GM18499 (cell line): ENCODE measurements around the gene SCNN1A.
"Not testable (repeated sequence)": the region's sequence is repeated elsewhere in the genome, so short reads cannot be mapped to it uniquely, and the experiment has no call there.

Source experiments
- ATAC-seq: cut with Tn5 transposase; IDR thresholded peaks from one replicate; pipeline ENCODE4 v1.9.1; 2021; ENCODE audit warnings: moderate number of reproducible peaks; ENCODE audit not compliant: insufficient read depth, unreplicated experiment

Gene SCNN1A

DNA sequence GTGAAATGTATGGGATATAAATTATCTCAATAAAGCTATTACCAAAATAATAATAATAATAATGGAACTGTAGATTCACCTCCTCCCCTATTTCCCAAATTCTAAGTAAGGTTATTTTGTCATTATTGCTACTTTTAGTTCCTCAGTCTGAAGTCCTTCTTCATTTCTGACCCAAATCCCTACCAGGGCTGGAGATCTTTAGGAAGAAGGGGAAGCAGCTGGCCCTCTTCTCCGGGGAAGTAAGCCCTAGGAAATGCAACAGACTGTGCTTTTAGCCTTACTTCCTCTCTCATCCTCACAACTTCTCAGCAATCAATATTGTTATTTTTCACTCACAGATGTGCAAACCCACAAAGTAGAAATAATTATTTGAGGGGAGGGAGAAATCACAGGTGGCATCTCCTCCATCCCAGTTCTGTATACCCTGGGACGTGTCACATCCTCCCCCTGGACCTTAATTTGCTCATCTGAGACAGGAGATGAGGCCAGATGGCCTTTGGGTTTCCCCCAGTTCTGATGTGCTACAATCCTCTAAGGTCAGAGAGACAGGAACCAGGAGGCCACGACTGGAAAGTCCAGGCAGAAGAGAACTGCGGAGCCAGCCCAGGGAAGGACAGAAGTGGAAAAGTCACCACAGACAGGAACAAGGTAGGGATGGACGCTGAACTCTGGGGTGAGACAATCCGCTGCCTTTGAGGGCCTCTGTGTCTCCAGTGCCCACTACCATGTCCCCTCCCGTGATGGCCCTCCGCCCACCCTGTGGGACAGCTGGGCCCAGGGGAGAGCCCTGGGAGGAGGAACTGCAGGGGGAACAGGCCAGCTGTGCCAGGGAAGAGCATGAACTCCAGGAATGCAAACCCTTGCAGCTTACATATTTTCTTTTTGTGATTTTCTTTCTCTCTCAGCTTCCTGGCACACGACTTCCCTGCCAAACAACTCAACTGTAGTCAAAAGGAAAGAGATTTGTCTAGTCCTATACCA lies 22.9 kb downstream of the SCNN1A start:
- no peak for ATAC-seq

GRCh38 chr12:6351622-6352021 lies 23.7 kb downstream of the SCNN1A start:
- ATAC-seq = no peak

GRCh38 chr12:6347367-6348338 lies 27.7 kb downstream of the SCNN1A start:
- ATAC-seq = no peak

DNA sequence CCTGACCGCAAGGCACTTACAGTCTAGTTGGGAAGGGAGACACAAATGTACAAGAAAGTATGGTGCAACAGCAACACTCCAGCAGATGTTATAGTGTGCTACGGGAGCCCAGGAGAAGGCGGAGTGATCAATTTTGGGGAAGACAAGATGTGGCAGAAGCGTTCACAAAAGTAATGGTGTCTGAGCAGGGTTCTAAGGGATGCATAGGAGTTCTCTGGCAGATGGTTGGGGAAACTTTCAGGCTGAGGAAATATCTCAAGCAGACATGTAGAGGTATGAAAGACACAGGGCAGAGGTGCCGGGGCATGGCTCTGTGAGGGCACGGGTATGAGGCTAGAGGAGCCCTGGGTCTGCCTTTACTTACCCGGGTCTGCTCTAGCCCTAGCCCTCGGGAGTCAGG lies 28.4 kb downstream of the SCNN1A start:
- no peak for ATAC-seq

- ATAC-seq = no peak
Observed at GRCh38 chr12:6346235-6346832, 29.0 kb downstream of the SCNN1A start.

DNA sequence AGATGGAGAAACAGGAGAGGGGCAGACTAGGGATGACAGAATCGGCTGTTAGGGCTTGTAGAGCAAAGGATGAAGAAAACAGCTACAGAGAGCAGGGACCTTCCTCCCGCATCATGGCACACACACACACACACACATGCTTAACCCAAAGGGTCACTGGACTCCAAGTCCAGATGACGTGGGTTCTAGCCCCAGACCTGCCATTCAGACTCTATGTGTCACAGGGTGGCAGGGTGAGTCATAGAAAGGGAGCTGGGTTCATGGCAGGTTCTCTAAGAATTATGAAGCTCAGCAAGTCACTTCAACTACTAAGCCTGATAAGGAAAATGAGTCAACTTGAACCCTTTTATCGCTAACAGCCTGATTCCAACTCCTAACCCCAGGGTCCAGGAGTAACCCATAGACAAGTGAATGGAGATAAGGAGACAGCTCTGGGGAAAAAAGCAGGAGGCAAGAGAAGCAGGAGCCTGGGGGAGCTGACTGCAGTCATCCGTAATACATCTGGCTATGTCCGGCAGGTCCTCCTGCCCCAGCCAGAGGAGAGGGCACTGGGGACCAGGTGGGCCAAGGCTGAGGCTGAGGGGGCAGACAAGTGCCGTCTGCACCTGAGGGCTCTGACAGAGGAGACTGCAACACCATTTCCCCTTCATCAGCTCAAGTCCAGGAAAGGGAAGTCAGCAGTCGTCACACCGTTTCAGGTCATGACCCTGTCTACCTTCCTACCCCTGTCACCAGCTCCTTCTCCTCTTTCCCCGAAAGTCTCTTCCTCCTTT lies 29.9 kb downstream of the SCNN1A start:
- ATAC-seq = no peak

- not testable (repeated sequence) for ATAC-seq
Observed at GRCh38 chr12:6344101-6344660, 31.2 kb downstream of the SCNN1A start.

GRCh38 chr12:6343518-6343917 lies 31.8 kb downstream of the SCNN1A start:
- ATAC-seq = no peak

DNA sequence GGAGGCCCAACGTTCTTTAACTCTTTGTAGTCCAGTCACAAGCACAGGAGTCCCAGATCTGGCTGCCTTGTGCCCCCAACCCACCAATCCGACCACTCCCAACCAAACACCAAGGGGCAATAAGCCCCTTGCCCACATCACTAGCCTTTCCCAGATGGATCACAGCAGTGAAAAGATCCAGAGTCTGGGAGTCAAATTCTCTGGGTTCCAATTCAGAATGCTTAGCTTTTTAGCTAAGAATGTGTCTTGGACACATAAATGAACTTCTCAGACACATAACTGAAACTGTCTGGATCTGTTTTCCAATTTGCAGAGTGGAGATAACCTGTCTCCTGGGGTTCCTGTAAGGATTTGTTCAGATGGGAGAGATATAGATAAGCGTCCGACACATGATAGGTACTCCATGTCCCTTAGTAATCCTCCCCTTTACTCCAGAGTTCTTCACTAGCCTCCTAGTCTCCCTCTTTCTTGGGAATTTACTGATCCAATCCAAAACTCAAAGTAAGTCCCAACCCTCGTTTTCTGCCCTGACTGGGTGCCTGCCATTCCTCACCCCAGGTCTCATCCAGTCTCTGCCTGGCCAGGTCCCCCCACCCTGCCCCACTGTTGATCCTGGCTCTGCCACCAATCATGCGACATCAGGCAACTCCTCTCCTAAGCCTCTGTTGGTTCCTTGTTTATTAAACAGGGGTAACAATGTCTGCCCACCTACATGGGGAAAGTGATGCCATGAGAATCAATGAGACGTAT lies 33.0 kb downstream of the SCNN1A start:
- ATAC-seq = no peak

DNA sequence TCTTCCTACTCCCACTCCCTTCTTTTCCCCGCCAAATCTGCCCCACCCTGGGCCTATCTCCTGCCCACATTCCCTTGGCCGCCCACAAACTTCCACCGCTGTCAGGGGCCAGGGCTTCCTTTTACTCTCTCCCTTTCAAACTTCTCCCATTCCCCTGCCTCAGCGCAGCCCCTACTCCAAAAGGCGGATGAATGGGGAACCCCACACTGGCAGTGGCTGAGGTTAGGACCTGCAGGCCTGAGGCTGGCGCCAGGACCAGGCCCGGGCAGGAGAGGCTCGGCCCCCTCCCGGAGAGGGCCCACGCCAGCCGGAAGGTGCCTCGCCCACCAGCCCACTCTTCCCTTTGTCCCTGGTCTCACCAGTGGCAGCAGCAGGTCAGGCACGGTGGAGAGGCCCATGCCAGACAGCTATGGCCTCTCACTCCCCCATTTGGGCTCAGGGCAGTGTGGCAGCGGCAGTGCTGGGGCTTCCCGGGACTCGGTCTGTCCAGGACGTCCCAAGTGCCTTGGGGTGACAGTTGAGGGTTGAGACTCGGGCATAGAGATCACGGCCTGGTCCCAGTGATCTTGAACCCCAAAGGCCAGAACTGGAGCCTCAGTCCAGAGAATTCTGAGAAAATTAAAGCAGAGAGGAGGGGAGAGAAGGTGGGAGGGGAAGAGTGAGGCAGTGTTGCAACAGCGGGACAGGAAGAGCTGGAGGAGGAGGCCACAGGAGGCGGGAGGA lies 33.8 kb downstream of the SCNN1A start, which contains the start of gene TNFRSF1A:
TSS of gene TNFRSF1A (minus strand) at position 660 of the 723 bp plus-strand sequence. CDS start at position 398, 262 bp downstream.
- ATAC-seq = no peak

DNA sequence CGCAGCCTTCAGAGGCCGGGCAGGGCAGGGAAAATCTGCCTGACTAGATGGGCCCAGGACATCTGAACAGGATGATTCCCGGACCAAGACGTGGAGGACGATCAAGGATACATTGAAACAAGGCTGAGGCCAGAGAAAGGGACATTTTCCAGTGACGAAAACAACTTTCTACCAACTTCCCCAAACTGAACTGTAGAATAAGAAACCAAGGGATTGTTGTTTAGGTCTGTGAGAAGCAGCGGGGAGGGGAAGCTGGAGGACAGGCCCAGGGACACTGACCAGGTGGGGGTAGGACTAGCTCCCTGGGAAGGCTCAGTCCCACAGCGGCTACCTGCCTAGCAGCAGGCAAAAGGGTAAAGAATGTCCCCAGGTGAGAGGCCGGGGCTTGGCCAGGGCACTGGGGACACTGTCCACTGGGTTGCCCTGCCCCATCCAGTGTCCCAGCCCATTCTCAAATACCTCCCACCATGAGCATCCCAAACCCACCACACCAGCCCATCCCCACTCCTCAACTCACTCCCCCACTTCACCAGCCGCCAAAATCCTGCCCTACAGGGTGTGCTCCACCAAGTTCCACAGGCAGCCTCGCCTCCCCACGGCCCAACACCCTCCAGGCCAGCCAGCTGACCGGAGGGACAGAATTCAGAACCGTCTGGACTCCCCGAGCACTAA lies 34.5 kb downstream of the SCNN1A start:
- ATAC-seq = no peak

DNA sequence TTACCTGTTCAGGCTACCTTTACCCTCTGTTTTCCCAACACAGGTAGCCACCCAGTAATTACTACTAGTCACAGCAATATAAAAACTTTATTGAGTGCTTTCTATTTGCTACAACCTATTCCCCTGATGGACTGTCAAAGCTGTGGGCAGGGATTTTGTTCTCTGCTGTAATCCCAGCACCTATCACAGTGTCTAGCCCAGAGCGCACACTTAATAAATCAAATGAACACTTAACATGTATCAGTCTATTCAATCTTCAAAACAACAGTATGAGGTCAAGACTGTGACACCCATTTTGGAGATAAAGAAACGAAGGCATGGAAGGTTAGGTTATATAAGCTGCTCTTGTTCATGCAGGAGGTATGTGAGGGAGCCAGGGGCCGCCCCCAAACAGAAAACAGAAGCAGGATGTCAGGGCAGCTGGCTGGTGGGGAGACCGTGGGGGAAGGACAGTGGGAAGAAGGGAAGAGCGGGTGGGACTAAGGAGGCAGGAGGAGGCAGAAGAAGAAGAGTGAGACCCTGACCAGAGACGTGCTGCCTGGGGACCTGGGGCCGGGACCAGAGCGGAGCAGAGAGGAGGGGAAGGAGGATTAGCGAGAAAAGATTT lies 35.2 kb downstream of the SCNN1A start:
- no peak for ATAC-seq

- ATAC-seq = no peak
Observed at GRCh38 chr12:6338955-6339354, 36.4 kb downstream of the SCNN1A start.

GRCh38 chr12:6338536-6338935 lies 36.8 kb downstream of the SCNN1A start:
- ATAC-seq = not testable (repeated sequence)

DNA sequence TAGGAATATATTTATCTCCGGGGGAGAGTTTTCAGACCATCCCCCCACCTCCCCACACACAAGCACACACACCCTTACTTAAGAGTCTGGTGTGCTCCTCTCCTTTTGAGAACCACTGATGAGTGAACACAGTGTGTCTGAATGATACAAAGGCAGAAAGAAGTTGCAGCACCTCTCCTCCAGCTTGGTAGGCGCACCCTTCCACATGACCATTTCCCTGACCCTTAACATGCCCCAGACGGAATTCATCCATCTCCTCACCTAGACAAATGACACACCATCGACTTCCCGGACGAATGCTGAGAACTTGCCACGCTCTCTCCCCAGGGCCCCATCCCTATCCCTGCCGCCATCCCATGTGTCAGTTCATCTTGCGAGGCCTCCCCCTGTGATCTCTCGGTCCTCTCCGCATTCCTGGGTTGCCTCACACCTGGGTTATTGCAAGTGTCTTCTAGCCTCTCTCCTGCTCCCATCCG lies 37.4 kb downstream of the SCNN1A start:
- ATAC-seq = no peak

DNA sequence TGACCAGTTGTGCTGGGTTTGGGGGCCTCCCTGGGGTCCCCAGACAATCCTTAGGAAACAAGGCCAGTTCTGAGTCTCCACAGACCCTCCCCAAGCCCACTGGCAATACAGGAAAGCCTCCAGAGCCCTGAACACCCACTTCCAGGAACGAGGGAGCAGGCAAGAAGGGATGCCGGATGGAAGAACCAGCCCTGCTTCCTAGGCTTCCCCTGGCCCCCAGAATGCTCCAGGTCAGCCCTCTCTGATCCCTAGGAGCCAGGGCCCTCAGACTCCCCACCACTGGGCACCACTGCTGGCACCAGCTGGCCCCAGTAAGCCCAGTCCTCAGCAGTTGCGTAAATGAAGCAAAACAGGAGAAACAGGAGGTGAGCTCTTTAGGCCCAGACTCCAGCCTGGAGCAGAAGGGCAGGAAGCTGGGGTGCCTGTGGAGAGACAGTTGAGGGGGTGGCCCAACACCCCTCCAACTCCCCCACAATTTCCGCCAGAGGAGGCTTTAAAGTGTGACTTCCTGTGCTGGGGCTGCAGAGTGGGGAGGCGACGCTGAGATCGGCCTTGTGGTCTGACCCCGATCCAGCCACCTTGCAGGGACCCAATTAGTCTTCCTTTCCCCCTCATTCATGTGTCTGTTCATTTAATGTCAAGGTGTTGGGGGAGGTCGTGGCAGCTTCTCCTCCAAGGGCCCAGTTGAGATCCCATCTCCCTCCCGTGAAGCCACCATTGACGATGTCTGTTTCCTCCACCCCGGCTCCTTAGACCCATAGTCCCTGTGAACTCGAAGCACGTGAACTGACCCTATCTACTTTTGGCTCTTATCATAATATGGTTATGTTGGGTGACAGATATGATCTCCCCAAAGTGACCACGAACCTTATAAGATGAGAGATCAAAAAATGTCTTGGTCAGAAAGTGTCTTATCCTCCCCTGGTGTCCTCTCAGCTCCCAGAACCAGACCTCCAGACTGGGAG lies 38.2 kb downstream of the SCNN1A start:
- no peak for ATAC-seq
